Measurements from ENCODE around the gene MLX. TPM values are rescaled to one million over a fixed set of nuclear protein-coding genes. Genes with fewer than 3 reads are reported as not detected.

The MLX gene
- total and polyA plus RNA-seq, 10 donors: 33.0 to 64.4 (median 48.4) TPM

GRCh38 chr17:42563950-42564349 lies 3.0 kb upstream of the MLX start:
- peaks cover 0 to 44% (median 27%) of the 10 kb centered on the region in 6 donors for H3K36me3 ChIP-seq
- no peak for DNase-seq
- intact Hi-C loops (cut with DNase I; ENCODE audit: low total_unique reads): no loop called here
- no peaks in the 10 kb centered on the region for H3K27me3 ChIP-seq (replicated peaks in 1 of 7)
- H3K27ac ChIP-seq: peak overlapping the region in 3 of 8 donors; percentile 90 to 98 (median 94)
- H3K4me1 ChIP-seq: peaks cover 39 to 87% (median 59%) of the 10 kb centered on the region in 6 donors
- no peak for TF ChIP-seq CTCF (IDR thresholded peaks at IDR 0.05 in 8 of 11, conservative IDR thresholded peaks at IDR 0.05 in 3 of 11)
- no peak for TF ChIP-seq POLR2A (IDR thresholded peaks at IDR 0.05)
- no peak for TF ChIP-seq POLR2AphosphoS5 (IDR thresholded peaks at IDR 0.05)
- peak overlapping the region in 1 of 8 donors; percentile 99 for H3K4me3 ChIP-seq
- no peaks in the 10 kb centered on the region for H3K9me3 ChIP-seq
- 74 to 85% (median 81%) methylated on average over 9 of the region's 9 CpGs for whole genome bisulfite sequencing, 5 donors

GRCh38 chr17:42564815-42565522 lies 1.9 kb upstream of the MLX start:
- WGBS, 5 donors: 89 to 94% (median 90%) methylated on average over 13 to 15 of the region's 15 CpGs
- DNase-seq: no peak
- H3K27me3 ChIP-seq (replicated peaks in 1 of 7): no peaks in the 10 kb centered on the region
- H3K9me3 ChIP-seq: no peaks in the 10 kb centered on the region
- peak overlapping the region in 3 of 8 donors; percentile 95 to 98 (median 98) for H3K27ac ChIP-seq
- H3K4me3 ChIP-seq: no peak overlapping the region
- H3K36me3 ChIP-seq: peaks cover 0 to 54% (median 38%) of the 10 kb centered on the region in 6 donors
- intact Hi-C loops (cut with DNase I; ENCODE audit: low total_unique reads): no loop called here
- TF ChIP-seq CTCF (IDR thresholded peaks at IDR 0.05 in 8 of 11, conservative IDR thresholded peaks at IDR 0.05 in 3 of 11): no peak
- peak in 1 of 3 donors; percentile 3 for TF ChIP-seq POLR2AphosphoS5 (IDR thresholded peaks at IDR 0.05)
- peaks cover 39 to 93% (median 65%) of the 10 kb centered on the region in 6 donors for H3K4me1 ChIP-seq

GRCh38 chr17:42565523-42566214 lies 1.2 kb upstream of the MLX start:
- no peak for DNase-seq
- Histone ChIP-seq H3K36me3 (peaks cover 0 to 61% (median 45%) of the 10 kb centered on the region in 6 donors), H3K4me1 (peaks cover 39 to 92% (median 68%) of the 10 kb centered on the region in 6 donors)

More at GRCh38 chr17:42565523-42566214, 1.2 kb upstream of the MLX start:
- H3K4me3 ChIP-seq: peak overlapping the region in 2 of 8 donors; percentile 92 to 98
- H3K27me3 ChIP-seq (replicated peaks in 1 of 7): no peaks in the 10 kb centered on the region
- peak in 1 of 3 donors; percentile 16 for TF ChIP-seq POLR2AphosphoS5 (IDR thresholded peaks at IDR 0.05)
- no peak for TF ChIP-seq CTCF (IDR thresholded peaks at IDR 0.05 in 8 of 11, conservative IDR thresholded peaks at IDR 0.05 in 3 of 11)
- H3K27ac ChIP-seq: peak overlapping the region in 6 of 8 donors; percentile 92 to 98 (median 96)
- 88 to 93% (median 90%) methylated on average over 14 to 16 of the region's 16 CpGs for WGBS, 5 donors
- no peaks in the 10 kb centered on the region for H3K9me3 ChIP-seq
- intact Hi-C loops (cut with DNase I; ENCODE audit: low total_unique reads): no loop called here
